HL-60 (cell line): ENCODE measurements around the gene ZNF146.
"Not testable (repeated sequence)": the region's sequence is repeated elsewhere in the genome, so short reads cannot be mapped to it uniquely, and the experiment has no call there.

Source experiments
- DNase-seq, 2 experiments: peaks; one replicate each; pipeline ENCODE4 v3.0.0-alpha.2; 2010 to 2020; ENCODE audit warnings: low read depth in 1 of 2, low spot score in 1 of 2
- H3K27ac ChIP-seq: fragments of 250-450 bp; sonication (Bioruptor Pico); replicated peaks from 2 replicates; pipeline ENCODE4 v1.5.1; 2020; ENCODE audit warnings: mild to moderate bottlenecking, moderate library complexity
- H3K27me3 ChIP-seq: fragments of 250-450 bp; sonication (Bioruptor Pico); 2 replicates; pipeline ENCODE4 v1.5.1; 2021; ENCODE audit warnings: mild to moderate bottlenecking, moderate library complexity; ENCODE audit not compliant: insufficient read depth, poor library complexity, severe bottlenecking
- H3K4me3 ChIP-seq: replicated peaks from 2 replicates; pipeline ENCODE4 v1.5.1; 2011; ENCODE audit warnings: mild to moderate bottlenecking, control low read depth, low read length; ENCODE audit not compliant: insufficient read depth
- CTCF ChIP-seq: IDR thresholded peaks from one replicate; pipeline ENCODE4 v1.5.1; 2011; ENCODE audit warnings: low read length, control low read depth, inconsistent platforms; ENCODE audit not compliant: insufficient read depth
- GABPA ChIP-seq: IDR thresholded peaks from 2 replicates; pipeline ENCODE4 v1.6.1; 2012; ENCODE audit warnings: low read depth
- POLR2AphosphoS5 ChIP-seq: IDR thresholded peaks from 2 replicates; pipeline ENCODE4 v1.6.1; 2012; ENCODE audit warnings: low read depth
- REST ChIP-seq: IDR thresholded peaks from 2 replicates; pipeline ENCODE4 v1.6.1; 2012; ENCODE audit warnings: low read depth; ENCODE audit not compliant: insufficient replicate concordance
- SPI1 ChIP-seq: IDR thresholded peaks from 2 replicates; pipeline ENCODE4 v1.6.1; 2012; ENCODE audit warnings: low read depth, mild to moderate bottlenecking, borderline replicate concordance

The ZNF146 gene

DNA sequence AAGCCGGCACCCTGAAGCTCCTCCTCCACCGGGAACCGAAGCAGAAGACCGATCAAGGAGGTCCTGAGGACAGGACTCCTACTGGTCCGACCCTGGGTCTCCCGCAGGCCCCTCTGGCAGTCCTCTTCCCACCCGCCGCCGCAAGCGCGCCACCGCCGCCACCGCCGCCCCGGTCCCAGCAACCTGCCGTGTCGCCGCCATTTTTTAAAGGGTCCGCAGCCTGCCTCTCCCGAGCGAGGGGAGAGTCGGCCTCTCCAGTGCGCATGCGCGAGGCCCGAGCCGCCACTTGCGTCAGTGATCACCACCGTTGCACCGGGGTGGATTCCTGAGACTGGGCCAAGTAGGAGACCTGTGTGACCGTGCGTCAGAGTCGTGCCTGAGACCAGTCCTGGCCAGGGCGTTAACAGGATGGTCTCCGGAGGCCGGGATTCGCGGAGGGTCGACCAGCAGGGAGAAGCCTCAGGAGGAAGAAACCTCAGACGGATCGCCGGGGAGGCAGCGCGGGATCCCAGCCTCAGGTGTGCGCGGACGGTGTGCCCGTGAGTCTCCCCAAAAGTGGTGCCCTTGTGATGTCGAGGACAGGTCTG, 51.6 kb downstream of the ZNF146 start:
- no peak for DNase-seq

DNA sequence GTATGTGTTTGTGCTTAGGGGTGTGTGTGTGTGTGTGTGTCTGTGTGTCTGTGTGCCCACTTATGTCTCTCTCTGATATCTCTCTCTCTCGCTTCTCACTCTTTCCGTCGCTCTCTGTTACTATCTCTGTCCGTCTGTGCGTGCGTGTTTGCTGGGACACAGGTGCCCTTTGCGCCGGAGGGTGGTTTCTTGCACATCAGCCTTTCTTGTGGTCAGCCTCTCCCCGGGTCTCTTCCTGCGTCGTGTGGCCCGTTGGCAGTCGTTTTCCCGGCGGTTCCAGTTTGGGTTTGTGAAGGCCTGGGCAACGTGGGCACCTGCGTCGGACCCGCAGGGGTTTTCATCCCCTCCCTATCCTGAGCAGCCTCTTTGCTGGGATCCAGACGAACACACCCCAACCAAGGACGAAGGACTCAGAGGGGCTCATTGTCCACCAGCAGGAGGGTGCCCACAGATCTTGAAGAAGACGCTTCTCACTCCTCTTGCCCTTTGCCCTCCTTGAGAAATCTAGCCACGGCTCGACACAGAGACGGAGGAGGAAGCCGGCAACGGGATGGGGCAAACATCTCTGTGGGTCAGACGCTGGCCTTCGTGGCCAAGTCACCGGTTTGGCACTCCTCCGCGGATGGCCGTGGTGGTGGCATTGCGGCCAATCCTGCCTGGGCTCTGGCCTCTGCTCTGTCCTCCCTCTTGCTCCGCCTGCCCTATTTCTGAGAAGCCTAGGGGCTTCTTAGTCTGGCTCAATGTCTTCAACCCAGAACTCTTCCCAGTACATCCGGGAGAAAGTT, 52.3 kb downstream of the ZNF146 start:
- no peaks in the 10 kb centered on the region for H3K27me3 ChIP-seq
- DNase-seq = no peak
- TF ChIP-seq SPI1 (no peak), CTCF (no peak), REST (no peak), POLR2AphosphoS5 (no peak), GABPA (no peak)
- H3K27ac ChIP-seq = no peak overlapping the region
- no peak overlapping the region for H3K4me3 ChIP-seq

More for the DNA sequence above, 51.6 kb downstream of the ZNF146 start:
- Histone ChIP-seq H3K27me3 (no peaks in the 10 kb centered on the region), H3K4me3 (no peak overlapping the region), H3K27ac (no peak overlapping the region)
- TF ChIP-seq CTCF = no peak
- no peak for TF ChIP-seq REST
- TF ChIP-seq GABPA = no peak
- TF ChIP-seq SPI1 = no peak
- no peak for TF ChIP-seq POLR2AphosphoS5

GRCh38 chr19:36268081-36268480, 53.2 kb downstream of the ZNF146 start:
- H3K27ac ChIP-seq, DNase-seq, H3K27me3 ChIP-seq, H3K4me3 ChIP-seq: not testable (repeated sequence)

DNA sequence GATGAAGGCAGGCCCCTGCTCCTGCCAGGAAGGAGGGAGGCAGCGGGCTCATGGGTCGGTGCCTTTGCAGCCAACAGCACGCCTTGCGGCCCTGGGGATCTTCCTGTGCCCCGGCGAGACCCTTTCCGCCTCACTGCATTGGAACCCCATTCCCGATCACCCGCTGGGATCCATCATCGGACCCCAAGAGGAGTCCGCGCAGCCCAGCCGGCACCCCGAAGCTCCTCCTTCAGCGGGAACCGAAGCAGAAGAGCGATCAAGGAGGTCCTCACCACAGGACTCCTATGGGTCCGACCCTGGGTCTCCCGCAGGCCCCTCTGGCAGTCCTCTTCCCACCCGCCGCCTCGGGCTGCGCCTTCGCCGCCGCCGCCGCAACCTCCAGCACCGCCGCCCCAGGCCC, 53.7 kb downstream of the ZNF146 start:
- not testable (repeated sequence) for H3K27me3 ChIP-seq, H3K4me3 ChIP-seq, H3K27ac ChIP-seq, DNase-seq

DNA sequence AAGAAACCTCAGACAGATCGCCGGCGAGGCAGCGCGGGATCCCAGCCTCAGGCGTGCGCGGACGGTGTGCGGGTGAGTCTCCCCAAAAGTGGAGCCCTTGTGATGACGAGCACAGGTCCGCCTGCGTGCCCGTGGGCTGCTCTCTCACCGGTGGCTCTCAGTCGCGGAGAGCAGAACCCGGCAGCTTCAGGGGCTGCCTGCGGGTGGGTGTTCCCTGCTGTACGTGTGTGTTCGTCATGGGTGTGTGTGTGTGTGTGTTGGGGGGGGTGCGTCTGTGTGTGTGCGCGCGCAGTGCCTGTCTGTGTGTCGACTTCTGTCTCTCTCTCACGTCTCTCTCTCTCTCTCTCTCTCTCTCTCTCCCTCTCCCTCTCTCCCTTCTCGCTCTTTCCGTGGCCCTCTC, 54.4 kb downstream of the ZNF146 start:
- H3K4me3 ChIP-seq, H3K27me3 ChIP-seq, H3K27ac ChIP-seq, DNase-seq: not testable (repeated sequence)
